NCI-H2081 treated with DMSO at 0.1 percent for 48 hours (cell line): ENCODE data around the gene FUT7.
"Not testable (repeated sequence)": the region's sequence is repeated elsewhere in the genome, so short reads cannot be mapped to it uniquely, and the experiment has no call there.

Experiments
- DNase-seq: peaks from one replicate; lab custom pipeline; 2025; lab: John Stamatoyannopoulos, UW

FUT7 gene

DNA sequence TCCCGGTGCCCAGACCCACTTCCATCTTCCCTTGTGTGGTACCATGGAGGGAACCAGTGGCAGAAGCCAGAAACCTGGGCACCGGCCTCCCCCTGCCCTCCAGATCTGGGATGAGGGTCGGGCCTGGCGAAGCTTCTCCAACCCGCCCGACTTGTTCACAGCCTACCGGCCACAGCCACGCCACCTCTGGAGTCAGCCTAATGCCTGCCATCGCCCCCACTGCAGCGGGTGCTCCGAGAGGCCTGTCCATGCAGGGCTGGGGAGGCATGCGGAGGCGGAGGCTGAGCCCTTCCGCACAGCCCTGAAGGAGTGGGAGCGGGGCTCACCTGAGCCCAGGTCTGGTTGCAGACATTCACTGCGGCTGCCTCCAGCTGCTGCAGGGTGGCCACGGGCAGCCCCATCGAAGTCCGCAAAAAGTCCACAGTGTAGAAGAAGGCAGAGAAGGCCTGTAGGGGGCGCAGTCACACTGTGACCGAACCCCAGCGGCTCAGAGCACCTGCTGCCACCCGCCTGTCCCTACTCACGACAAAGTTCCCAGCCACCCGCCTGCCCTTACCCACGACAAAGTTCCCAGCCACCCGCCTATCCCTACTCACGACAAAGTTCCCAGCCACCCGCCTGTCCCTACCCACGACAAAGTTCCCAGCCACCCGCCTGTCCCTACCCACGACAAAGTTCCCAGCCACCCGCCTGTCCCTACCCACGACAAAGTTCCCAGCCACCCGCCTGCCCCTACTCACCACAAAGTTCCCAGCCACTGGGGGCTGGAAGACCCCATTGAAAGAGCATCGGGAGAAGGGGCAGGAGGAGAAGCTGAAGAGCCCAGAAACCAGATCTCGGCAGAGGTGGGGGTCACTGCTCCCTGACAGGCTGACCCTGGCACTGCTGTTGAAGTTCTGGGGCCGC is 17.9 kb upstream of the FUT7 start:
- no peak for DNase-seq

DNA sequence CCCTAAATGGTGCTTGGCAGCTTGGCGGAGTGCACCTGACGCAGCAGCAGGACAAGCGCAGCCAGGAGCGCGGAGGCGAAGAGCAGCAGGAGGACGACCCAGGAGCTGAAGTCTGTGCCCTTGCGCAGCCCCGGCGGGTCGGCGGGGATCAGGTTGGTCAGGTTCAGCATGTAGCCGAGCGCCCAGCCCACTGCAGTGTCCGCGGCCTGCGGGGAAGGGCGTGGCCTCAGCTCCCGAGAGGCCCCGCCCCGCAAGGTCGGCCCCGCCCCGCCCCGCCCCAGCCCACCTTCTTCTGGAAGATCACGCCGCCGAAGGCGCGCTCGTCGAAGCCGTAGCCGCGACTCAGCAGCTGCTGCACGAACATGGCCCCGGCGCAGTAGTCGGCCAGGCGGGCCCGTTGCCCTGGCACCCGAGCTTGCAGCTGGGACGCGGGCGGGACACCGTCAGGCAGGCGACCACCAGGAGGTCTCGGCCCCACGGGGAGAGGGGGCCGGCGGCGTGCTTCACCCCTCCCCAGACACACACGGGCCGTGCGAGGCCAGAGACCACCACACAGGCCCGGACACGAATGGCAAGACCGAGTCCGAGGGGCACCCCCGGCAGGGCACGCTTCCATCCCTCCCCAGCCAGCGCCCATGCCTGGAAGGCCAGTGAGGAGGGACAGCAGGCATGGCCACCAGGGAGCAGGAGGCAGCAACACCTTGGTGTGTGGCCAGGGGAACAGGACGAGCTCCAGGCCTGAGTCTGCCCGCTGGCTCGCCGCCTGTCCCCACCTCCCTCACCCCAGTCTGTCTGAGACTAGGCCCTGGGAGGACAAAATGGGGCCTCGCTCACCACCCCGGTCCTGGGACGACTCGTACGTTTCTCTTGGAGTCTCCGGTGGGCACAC is 17.0 kb upstream of the FUT7 start:
- DNase-seq: no peak

DNA sequence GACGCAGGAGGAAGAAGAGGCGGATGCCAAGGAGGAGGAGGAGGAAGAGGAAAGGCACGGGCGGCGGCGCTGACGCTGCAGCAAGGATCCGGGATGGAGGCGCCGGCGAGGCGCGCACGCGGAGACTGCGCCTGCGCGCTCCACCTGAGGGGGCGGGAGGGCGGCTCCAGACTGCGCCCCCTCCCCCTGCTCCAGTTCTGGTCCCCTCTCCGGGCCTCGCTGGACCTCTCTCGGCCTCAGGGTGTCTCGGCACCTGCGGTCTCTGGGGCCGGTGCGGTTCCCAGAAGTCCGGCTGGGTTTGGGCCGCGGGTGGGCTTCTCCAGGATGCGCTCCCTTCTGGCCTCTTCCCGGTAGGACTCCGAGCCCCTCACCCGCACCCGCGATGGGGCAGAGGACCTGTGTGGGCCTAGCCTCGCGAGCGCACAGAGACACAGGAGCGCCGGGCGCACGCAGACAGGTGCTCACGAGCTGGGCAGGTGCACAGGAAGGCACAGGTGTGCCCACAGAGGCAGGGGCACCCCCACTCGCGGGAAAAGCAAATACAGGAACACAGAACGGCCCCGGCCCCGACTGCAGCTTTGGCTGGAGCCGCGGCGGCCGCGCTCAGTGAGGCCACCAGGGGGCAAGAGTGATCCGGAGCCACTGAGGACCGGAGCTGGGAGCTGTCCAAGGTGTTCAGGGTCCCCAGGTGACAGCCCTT is 14.3 kb upstream of the FUT7 start, which contains the start of gene NPDC1:
TSS of gene NPDC1 (minus strand) at position 90 of the 700 bp plus-strand sequence. CDS start 188 bp downstream, outside the sequence.
- DNase-seq: peak; percentile 54

DNA sequence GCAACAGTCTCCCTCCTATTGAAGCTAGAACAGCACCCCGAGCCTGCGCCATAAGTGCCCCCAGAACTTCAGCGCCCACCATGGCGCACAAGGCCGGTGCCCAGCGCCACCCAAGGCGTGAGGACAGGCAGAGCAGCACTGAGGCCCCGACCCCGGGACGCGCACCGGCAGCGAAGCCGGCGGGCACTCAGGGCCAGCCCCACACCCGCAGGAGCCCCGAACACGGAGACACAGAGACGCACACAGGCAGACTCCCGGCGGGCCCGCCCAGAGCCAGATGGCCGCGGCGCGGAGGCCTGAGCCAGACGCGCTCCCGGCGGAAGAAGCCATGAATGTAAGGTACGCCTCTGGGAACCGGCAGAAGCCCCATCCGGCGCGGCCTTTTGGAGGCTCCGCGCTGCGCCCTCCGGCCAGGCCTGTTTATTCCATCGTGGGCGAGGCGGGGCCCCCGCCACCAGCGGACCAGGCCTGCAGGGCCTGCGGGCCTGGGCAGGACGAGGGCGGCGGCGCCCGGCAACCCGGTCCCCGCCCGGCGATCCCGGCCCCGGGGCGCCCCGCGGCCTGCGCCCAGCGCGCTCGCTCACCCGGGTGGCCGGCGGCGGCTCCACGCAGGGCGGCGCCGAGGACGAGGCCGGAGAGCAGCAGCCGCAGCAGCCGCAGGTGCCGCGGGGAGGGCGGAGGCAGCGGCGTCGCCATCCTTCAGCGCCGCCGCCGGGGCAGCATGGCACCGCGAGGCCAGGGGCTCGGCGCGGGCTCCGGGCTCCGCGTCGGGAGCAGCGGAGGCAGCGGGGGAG is 13.6 kb upstream of the FUT7 start:
- no peak for DNase-seq

DNA sequence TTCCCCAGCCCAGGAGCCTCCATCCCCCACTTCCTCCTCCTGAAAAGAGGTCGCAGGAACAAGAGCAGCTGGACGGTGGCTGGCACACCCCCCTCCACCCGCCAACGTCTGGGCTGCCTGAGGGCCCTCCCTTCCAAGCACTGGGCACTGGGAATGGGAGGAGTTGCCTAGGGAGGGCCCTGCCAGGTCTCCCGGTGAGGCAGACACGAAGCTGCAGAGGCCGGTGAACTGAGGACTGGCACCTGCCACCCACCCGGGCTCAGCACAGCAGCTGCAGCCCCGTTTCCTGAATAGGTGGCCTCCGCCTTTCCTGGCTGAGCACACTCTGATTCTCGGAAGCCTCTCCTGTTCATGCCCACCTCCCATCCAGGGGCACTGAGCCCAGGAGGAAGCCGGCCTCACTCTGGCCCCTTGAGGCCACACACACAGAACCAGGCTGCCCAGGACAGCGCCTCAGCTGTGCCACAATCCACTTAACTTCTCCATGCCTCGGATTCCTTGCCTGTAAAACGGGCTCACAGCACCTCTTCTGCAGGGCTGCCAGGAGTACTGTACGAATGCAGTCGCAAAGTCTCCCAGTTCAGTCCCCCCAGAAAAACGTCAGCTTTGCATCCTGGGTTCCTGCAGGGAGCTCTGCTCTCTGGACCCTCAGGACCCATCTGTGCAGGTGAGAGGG is 12.8 kb upstream of the FUT7 start:
- peak; percentile 37 for DNase-seq

DNA sequence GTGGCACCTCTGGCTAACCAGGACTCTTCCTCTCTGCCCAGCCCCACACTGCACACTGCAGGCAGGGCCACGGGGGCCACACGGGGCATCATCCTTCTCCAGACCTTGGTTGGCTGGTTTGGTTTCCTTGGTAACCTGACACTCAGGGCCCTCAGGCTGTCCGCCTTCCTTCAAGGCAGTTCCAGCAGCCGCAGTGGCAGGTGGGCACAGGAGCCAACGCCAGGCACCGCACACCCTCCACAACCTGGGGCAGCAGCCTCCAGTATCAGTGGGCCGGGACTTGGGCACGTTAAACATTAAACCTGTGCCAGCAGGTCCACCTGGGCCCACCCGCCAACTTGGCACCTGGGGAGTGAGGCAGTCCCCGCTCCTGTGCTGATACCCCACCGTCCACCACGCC is 12.1 kb upstream of the FUT7 start:
- no peak for DNase-seq

DNA sequence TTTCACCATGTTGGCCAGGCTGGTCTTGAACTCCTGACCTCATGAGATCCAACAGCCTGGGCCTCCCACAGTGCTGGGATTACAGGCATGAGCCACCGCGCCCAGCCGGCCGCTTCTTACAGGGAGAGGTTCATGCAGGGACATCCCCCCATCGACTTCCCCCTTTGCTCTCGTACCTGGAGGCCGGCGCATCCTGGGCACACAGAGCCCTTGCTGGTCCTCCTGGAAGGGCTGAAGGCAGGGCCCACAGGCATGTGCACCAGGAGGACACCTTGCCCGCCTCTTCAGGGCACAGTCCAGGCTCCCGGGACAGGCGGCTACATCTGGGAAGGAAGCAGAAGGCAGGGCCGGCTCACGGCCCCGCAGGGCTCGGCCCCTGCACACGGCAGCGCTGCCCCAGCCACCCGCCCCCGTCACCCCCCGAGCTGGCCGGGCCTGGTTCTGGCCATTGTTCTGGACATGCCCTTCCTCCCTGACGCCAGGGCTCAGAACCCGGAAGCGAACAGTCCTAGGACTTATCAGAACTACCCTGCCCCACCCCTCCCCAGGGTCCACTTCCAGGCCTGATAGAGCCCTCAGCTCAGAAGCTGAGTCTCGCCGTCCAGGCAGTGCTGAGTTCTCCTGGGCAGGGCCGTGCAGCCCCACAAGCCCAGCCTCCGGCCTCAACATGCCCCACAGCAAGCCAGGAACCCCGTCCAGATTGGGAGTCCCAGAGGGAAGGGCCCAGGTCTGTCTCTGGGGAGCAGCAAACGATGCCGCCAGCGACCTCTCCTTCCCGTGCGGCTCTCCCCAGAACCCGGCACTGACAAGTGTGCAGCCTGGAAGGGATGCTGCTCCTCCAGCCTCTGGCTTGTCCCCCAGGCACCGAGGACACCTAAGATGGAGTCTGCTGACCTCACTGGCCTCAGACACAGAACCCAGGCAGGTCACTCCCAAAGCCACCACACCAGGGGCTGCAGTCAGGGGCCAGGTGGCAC is 11.2 kb upstream of the FUT7 start:
- DNase-seq: no peak

DNA sequence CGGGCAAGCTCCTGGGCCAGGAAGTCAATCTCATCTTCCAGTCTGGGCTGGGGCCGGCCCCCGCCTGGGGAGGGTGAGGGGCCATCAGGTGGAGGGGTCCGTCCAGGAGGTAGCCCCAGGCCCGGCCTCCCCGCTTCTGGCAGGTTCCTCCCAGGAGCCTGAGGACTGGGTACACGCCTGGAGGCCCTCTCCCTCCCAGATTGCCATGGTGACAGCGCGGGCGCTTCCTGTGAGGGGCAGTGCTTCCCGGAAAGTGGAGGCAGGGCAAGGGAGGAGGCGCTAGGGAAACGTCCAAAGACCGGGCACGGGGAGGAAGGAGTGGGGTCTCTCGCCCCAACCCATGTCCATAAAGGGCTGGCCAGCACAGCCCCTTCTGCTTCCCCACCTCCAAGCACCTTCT is 9.2 kb upstream of the FUT7 start:
- no peak for DNase-seq

DNA sequence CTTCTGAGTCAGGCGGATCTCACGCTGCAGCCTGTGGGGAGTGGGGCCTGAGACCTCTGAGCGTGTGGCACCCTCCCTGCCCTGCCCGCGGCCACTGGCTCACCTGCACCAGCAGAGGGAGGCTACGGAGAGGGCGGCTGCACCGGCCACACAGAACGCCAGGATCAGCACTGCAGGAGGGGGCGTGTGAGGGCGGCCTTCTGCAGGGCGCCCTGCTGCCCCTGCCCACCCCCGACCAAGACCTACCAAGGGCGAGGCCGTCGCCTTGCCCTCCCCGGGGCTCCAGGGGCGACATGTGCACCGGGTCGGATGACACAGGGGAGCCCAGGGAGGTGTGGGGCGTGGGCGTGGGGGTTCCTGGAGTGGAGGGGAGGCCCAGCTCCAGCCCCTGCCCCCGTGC is 8.7 kb upstream of the FUT7 start:
- no peak for DNase-seq

DNA sequence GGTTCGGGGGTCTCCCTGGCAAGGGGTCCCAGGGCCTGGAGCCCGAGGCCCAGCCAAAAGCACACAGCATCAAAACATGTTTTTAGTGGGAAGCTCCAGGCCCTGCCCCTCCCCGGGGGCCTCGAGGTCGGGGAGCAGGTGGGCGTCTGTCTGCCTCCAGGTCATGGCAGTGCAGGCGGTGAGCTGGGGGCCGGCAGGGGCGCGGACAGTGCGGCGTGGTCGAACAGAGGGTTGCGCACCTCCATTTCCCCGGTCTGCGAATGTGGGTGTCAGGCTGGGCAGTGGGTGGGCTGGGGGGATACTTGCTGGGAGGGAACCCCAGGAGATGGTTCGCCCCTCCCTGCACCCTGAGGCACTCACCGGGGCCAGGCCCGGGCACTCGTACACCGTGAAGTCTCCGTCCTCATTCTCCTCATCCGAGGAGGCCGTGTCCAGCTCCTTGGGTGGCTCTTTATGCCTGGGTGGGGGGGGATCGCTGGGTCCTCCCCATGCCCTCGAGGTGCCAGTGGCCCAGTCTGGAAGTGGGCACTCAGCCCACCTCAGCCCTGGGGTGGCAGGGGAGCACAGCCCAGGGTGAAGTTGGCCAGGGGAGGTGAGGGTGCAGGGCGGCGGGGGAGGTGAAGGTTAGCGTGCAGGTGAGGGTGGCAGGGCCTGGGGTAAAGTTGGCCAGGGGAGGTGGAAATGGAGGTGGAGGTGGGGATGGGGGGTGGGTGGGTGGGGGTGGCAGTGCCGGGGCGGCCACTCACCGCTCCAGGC is 7.9 kb upstream of the FUT7 start:
- DNase-seq: no peak

DNA sequence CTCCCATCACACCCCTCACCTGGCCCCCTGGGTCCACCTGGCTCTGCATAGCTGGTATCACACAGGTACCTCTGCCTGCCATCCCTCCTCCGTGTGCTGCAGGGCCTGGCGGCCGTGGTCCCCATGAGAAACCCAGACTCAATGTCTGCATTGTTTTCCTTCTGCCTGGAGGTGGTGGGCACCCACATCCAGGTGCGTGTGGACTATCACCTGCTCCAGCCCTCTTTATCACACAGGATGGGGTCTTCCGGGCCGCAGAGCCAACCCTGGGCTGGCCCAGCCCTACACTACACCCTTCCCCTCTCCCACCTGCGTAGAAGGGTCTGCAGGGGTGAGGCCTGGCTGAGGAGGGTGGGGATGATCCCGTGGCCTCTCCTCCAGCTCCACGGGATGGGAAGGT is 7.0 kb upstream of the FUT7 start:
- DNase-seq: no peak

DNA sequence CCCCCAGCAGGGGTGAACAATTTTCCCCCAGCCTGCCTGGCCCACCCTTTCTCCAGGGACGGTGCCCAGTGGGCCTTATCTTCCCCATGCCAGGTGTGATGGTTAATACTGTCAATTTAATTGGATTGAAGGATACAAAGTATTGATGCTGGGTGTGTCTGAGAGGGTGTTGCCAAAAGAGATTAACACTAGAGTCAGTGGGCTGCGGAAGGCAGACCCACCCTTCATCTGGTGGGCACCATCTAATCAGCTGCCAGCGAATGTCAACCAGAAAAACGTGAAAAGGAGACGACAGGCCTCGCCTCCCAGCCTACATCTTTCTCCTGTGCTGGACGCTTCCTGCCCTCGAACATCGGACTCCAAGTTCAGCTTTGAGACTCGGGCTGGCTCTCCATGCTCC is 5.6 kb upstream of the FUT7 start:
- no peak for DNase-seq

DNA sequence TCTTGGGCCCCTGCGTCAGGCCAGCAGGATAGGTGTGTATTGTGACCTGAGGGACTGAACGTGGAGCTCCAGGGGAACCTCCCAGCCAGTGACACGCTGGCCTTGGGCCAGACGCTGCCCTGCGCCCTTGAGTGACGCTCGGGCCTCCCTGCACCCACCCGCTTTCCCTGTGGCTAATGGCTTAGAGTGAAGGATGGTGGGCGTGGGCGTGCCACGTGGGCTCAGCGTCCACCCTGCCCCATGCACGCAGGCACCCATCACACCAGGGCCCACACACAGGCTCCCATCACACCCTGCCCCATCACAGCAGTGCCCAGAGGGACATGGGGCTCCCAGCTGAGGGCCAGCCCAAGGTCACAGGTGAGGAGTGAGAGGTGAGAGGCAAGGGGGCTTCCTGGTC is 5.1 kb upstream of the FUT7 start:
- no peak for DNase-seq

DNA sequence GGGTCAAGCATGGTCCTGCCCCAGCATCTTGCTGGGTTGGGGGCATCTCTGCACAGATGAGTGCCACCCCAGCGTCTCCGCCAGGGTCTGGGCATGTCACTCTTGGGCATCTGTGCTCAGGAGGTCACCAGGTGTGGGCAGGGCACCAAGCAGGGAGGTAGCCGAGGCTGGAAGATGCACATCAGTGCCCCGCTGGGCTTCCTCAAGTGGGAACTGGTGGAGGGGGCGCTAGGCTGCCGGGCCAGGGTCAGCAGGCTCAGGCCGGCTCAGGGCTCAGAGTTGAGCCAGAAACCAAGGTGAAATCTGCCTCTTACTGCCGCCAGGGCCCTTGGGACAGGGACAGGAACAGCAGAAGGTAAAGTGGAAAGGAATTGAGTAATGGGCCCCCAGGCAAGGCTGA is 4.0 kb upstream of the FUT7 start:
- no peak for DNase-seq

DNA sequence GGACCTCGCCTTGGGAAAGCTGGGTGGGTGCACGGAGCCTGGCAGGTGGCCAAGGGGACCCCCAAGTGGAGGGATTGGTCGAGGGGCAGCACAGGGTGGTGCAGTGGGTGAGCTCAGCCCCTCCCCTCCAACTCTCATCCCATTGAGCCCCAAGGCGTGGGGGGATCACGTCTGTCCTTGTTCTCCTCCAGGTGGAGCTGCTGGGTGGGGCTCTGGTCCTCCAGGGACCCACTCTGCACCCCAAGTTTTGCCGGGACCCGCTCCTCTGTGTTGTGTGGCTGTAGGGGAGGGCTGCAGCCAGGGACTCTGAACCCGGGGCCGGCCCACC is 3.6 kb upstream of the FUT7 start:
- no peak for DNase-seq

DNA sequence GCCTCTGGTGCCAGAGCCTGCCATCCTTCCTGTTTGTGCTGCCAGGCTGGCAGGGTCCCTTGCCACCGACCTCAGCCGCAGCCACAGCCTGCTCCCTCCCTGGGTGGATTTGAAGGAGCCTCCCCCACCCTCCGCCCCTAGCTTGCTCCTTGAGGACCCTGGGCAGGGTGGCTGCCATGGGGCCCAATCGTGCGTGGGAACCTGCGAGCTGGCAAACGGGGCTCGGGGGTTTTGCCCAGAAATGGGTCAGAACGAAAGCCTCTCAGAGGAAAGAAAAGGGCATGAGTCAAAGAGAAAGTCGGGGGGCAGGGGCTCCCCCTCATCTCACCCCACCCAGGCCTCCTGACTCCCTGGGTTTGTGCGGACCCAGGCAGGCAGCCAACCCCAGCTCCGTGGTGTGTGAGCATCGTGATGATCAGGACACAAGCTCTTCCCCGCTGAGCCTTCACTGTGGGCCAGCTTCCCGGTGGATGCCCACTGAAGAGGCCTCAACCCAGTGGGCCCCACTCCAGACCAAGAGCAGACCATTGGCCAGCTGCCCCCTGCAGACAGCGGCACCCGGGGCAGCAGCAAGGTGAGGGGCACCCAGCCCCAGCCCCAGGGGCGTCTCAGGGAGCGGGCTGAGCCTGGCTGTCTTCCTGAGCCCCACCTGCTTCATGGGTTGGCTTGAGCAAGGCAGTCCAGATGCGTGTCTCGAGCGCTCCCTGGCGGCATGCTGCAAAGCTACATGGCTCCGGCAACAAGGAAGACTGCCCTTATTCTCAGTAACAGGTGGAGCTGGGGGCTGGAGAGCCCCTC is 3.0 kb upstream of the FUT7 start:
- DNase-seq: peak; percentile 31

DNA sequence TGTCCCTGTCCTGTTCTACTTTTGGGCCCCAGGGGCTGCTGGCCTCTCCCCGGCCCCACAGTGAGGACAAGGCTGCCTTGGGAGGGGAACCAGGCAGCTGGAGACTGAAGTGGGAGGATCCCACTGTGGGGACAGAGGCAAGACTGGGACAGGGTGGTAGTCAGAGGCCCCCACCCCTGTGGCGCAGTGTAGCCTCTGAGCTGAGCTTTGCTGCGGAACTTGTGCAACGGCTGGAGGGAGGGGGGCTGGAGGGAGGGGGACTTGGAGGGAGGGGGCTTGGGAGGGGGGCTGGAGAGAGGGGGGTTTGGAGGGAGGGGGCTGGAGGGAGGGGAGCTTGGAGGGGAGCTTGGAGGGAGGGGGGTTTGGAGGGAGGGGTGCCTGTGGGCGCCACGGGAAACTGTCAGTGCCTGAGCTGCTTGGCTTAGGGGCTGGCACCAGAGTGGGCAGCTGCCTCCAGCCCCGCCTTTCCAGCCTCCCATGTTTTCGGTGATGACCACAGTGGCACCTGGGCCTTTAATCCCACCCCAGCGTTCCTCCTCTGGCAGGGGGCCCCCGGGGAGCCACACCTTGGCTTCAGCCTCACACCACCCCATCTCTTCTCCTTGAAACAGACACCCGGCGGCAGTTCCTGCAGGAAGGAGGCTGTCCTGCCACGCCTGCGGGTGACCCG is 2.3 kb upstream of the FUT7 start:
- DNase-seq: no peak

DNA sequence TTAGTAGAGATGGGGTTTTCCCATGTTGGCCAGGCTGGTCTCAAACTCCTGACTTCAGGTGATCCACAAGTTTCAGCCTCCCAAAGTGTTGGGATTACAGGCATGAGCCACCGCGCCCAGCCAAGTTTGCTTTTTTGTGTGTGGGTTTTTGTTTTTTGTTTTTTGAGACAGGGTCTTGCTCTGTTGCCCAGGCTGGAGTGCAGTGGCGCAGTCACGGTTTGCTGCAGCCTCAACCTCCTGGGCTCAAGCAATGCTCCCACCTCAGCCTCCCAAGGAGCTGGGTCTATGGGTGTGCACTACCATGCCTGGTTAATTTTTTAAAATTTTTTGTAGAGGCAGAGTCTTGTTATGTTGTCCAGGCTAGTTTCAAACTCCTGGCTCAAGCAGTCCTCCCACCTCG is 1.6 kb upstream of the FUT7 start:
- DNase-seq: not testable (repeated sequence)
